Tibial artery (tissue), 4 donors: ENCODE results near the gene NCBP2.

Experiments
- DNase-seq, 2 donors: peaks; one replicate each; pipeline ENCODE4 v3.0.0-alpha.2; 2019
- H3K27ac ChIP-seq, 2 donors: fragments of 200-600 bp; sonication (generic) in 1 of 2; 1 replicate in 1 of 2; 2 replicates in 1 of 2; pipeline ENCODE4 v1.5.1; 2018 to 2019; ENCODE audit warnings: mild to moderate bottlenecking in 1 of 2
- H3K27me3 ChIP-seq, 2 donors: fragments of 200-600 bp; sonication (generic) in 1 of 2; one replicate each; pipeline versions ENCODE4 v1.5.1 to v1.6.0; 2016 to 2019
- H3K36me3 ChIP-seq, 3 donors: fragments of 200-600 bp; sonication (generic) in 2 of 3; one replicate each; pipeline ENCODE4 v1.5.1; 2016 to 2019; ENCODE audit warnings: mild to moderate bottlenecking in 2 of 3
- H3K4me1 ChIP-seq, 4 donors: fragments of 200-600 bp; sonication (generic) in 2 of 4; 1 replicate in 3 of 4; 2 replicates in 1 of 4; pipeline ENCODE4 v1.5.1; 2016 to 2019
- H3K4me3 ChIP-seq, 2 donors: fragments of 200-600 bp; sonication (generic) in 1 of 2; 1 replicate in 1 of 2; 2 replicates in 1 of 2; pipeline ENCODE4 v1.5.1; 2018 to 2019; ENCODE audit warnings: mild to moderate bottlenecking in 2 of 2
- H3K9me3 ChIP-seq, 3 donors: fragments of 200-600 bp; sonication (generic) in 1 of 3; one replicate each; pipeline ENCODE4 v1.5.1; 2016 to 2019
- CTCF ChIP-seq, 2 experiments: fragments of 200-600 bp in 1 of 2; fragments of 450-650 bp in 1 of 2; IDR thresholded peaks; one replicate each; pipeline ENCODE4 v1.5.1; 2017 to 2019; ENCODE audit warnings: antibody characterized with exemption in 2 of 2, mild to moderate bottlenecking in 1 of 2, moderate library complexity in 1 of 2
- intact Hi-C: fragments of 100-400 bp; cut with DNase I; formaldehyde crosslinking; loops from one replicate; pipeline ENCODE4 v1.15.0; 2023; ENCODE audit warnings: low total_unique reads

Gene NCBP2

GRCh38 chr3:196967412-196968232, 25.3 kb upstream of the NCBP2 start:
- Histone ChIP-seq H3K9me3 (no peaks in the 10 kb centered on the region), H3K27me3 (no peaks in the 10 kb centered on the region), H3K4me1 (peaks cover 0 to 26% (median 8%) of the 10 kb centered on the region in 4 donors), H3K36me3 (peaks cover 0 to 6% (median 0%) of the 10 kb centered on the region in 3 donors), H3K27ac (peak overlapping the region; percentile 20 to 45), H3K4me3 (peak overlapping the region; percentile 62 to 82)
- intact Hi-C loops: loop anchor here (2.0 to 10.0 kb wide), 3 partner anchors 25 to 223 kb away; partner anchors contain the start of gene NCBP2
- DNase-seq: no peak
- no peak for TF ChIP-seq CTCF (IDR thresholded peaks at IDR 0.05)

GRCh38 chr3:196966526-196967401, 24.4 kb upstream of the NCBP2 start:
- Histone ChIP-seq H3K27me3 (no peaks in the 10 kb centered on the region), H3K9me3 (no peaks in the 10 kb centered on the region), H3K36me3 (peaks cover 0 to 6% (median 0%) of the 10 kb centered on the region in 3 donors), H3K4me1 (peaks cover 0 to 26% (median 8%) of the 10 kb centered on the region in 4 donors), H3K27ac (no peak overlapping the region), H3K4me3 (no peak overlapping the region)
- DNase-seq: no peak
- intact Hi-C loops: loop anchor here (10.0 kb wide), 1 partner anchor 222 kb away; no protein-coding TSS in a partner anchor
- TF ChIP-seq CTCF (IDR thresholded peaks at IDR 0.05): no peak

- no peak overlapping the region for H3K4me3 ChIP-seq
- intact Hi-C loops: loop anchor here (10.0 kb wide), 1 partner anchor 221 kb away; no protein-coding TSS in a partner anchor
- H3K4me1 ChIP-seq: peaks cover 0 to 26% (median 8%) of the 10 kb centered on the region in 4 donors
- no peak for TF ChIP-seq CTCF (IDR thresholded peaks at IDR 0.05)
- H3K9me3 ChIP-seq: no peaks in the 10 kb centered on the region
- DNase-seq: no peak
- H3K36me3 ChIP-seq: peaks cover 0 to 6% (median 0%) of the 10 kb centered on the region in 3 donors
- no peak overlapping the region for H3K27ac ChIP-seq
- H3K27me3 ChIP-seq: no peaks in the 10 kb centered on the region
These were observed 23.5 kb upstream of the NCBP2 start for GRCh38 chr3:196965804-196966173.

- H3K36me3 ChIP-seq: peaks cover 0 to 6% (median 0%) of the 10 kb centered on the region in 3 donors
- H3K4me1 ChIP-seq: peaks cover 0 to 22% (median 8%) of the 10 kb centered on the region in 4 donors
- intact Hi-C loops: loop anchor here (10.0 kb wide), 1 partner anchor 220 kb away; no protein-coding TSS in a partner anchor
- H3K4me3 ChIP-seq: no peak overlapping the region
- H3K27ac ChIP-seq: no peak overlapping the region
- no peak for TF ChIP-seq CTCF (IDR thresholded peaks at IDR 0.05)
- H3K27me3 ChIP-seq: no peaks in the 10 kb centered on the region
- H3K9me3 ChIP-seq: no peaks in the 10 kb centered on the region
- no peak for DNase-seq
These were observed 22.9 kb upstream of the NCBP2 start for GRCh38 chr3:196965112-196965803.

GRCh38 chr3:196963631-196963953, 21.3 kb upstream of the NCBP2 start:
- H3K27ac ChIP-seq: no peak overlapping the region
- intact Hi-C loops: loop anchor here (10.0 kb wide), 1 partner anchor 219 kb away; no protein-coding TSS in a partner anchor
- H3K4me3 ChIP-seq: no peak overlapping the region
- H3K27me3 ChIP-seq: no peaks in the 10 kb centered on the region
- DNase-seq: no peak
- H3K36me3 ChIP-seq: peaks cover 0 to 6% (median 0%) of the 10 kb centered on the region in 3 donors
- no peaks in the 10 kb centered on the region for H3K9me3 ChIP-seq
- no peak for TF ChIP-seq CTCF (IDR thresholded peaks at IDR 0.05)
- peaks cover 0 to 12% (median 8%) of the 10 kb centered on the region in 4 donors for H3K4me1 ChIP-seq
